SK-N-SH (cell line): Measurements from ENCODE around the gene TIMP2.

ENCODE experiments used
- CTCF ChIP-seq: fragments of 200-600 bp; sonication (generic); IDR thresholded peaks from 2 replicates; pipeline ENCODE4 v1.6.1; 2017; ENCODE audit warnings: antibody characterized with exemption, mild to moderate bottlenecking, moderate library complexity
- FOXM1 ChIP-seq: IDR thresholded peaks from 2 replicates; pipeline ENCODE4 v1.4.0; 2012; ENCODE audit warnings: low read depth, mild to moderate bottlenecking

GRCh38 chr17:78892062-78892456 is 33.1 kb downstream of the TIMP2 start:
- no peak for TF ChIP-seq CTCF
- TF ChIP-seq FOXM1: no peak
